Prostate gland (tissue), 2 donors: ENCODE data around the gene ILK.

ENCODE experiments used
- CTCF ChIP-seq, 4 experiments: fragments of 200-600 bp in 2 of 4; fragments of 450-650 bp in 2 of 4; sonication (generic) in 2 of 4; IDR thresholded peaks; 1 replicate in 3 of 4; 2 replicates in 1 of 4; pipeline ENCODE4 v1.5.1; 2016 to 2019; ENCODE audit warnings: antibody characterized with exemption in 4 of 4, mild to moderate bottlenecking in 2 of 4, moderate library complexity in 2 of 4
- POLR2AphosphoS5 ChIP-seq: sonication (generic); formaldehyde crosslinking; IDR thresholded peaks from one replicate; pipeline ENCODE4 v1.6.1; 2017; ENCODE audit warnings: antibody characterized with exemption

GRCh38 chr11:6563121-6563619, 40.4 kb upstream of the ILK start:
- TF ChIP-seq POLR2AphosphoS5 (no peak), CTCF (IDR thresholded peaks at IDR 0.05) (no peak)
